ENCODE results near the gene IFT172.

Gene IFT172

GRCh38 chr2:27409321-27410073 is 80.0 kb downstream of the IFT172 start, which contains the start of gene PPM1G:
Gene PPM1G (minus strand): TSS chr2:27409591. CDS start chr2:27409422, 169 bp downstream.
- H3K14ac ChIP-seq (ENCODE audit: low read length): peak within 1 kb of the TSS; percentile 72
- H3K9ac ChIP-seq (ENCODE audit: low read depth, low read length, poor library complexity): peak within 1 kb of the TSS; percentile 99
- H3K4ac ChIP-seq (ENCODE audit: low read length): no peak within 1 kb of the TSS
- peak within 1 kb of the TSS; percentile 10 for H2BK120ac ChIP-seq (ENCODE audit: low read depth, low read length)
- peaks cover 5% of the 10 kb centered on the region for H3K79me1 ChIP-seq (ENCODE audit: low read depth, low read length)
- peak within 1 kb of the TSS; percentile 52 for H3K4me2 ChIP-seq (ENCODE audit: insufficient read depth, low read length, poor library complexity, severe bottlenecking)
- H3K4me3 ChIP-seq (ENCODE audit: low read length in 2 of 2): peak within 1 kb of the TSS; percentile 67 to 99
- peaks cover 3% of the 10 kb centered on the region in 2 donors for H3K4me1 ChIP-seq (ENCODE audit: control insufficient read depth in 2 of 2, insufficient read depth in 1 of 2, low read depth in 1 of 2, low read length in 2 of 2)
- peak within 1 kb of the TSS; percentile 87 for H3K23ac ChIP-seq (ENCODE audit: low read depth, low read length, poor library complexity)
- peak within 1 kb of the TSS; percentile 94 for H2AFZ ChIP-seq (ENCODE audit: low read length)
- H3K18ac ChIP-seq (ENCODE audit: low read length): peak within 1 kb of the TSS; percentile 91
- H2AK5ac ChIP-seq (ENCODE audit: low read depth, low read length): peak within 1 kb of the TSS; percentile 74
- H2BK12ac ChIP-seq (ENCODE audit: low read length): no peak within 1 kb of the TSS
- no peaks in the 10 kb centered on the region for H3K27me3 ChIP-seq (ENCODE audit: control insufficient read depth in 3 of 3, insufficient read depth in 3 of 3, low read depth in 1 of 3, low read length in 3 of 3)
- H4K91ac ChIP-seq (ENCODE audit: low read depth, low read length, poor library complexity): no peak within 1 kb of the TSS
- peak within 1 kb of the TSS; percentile 19 for H2BK5ac ChIP-seq (ENCODE audit: low read length)
- H3K27ac ChIP-seq (replicated peaks; ENCODE audit: low read length): peak within 1 kb of the TSS; percentile 91
- peak; percentile 92 for DNase-seq (ENCODE audit: low spot score)
- H3K9me3 ChIP-seq (replicated peaks in 1 of 2; ENCODE audit: control insufficient read depth in 2 of 2, insufficient read depth in 1 of 2, low read depth in 1 of 2, low read length in 2 of 2): no peaks in the 10 kb centered on the region
- no peak within 1 kb of the TSS for H4K8ac ChIP-seq (ENCODE audit: low read depth, low read length)
- no CpG with 5 or more reads among the region's 82 CpGs for WGBS, 2 donors (ENCODE audit: extremely low coverage in 2 of 2, insufficient read length in 2 of 2, insufficient replicate concordance in 1 of 2)
- H2BK15ac ChIP-seq (ENCODE audit: low read length): no peak within 1 kb of the TSS
- peaks cover 0 to 26% of the 10 kb centered on the region in 2 donors for H3K36me3 ChIP-seq (replicated peaks in 1 of 2; ENCODE audit: control insufficient read depth in 2 of 2, insufficient read depth in 2 of 2, low read length in 2 of 2)

DNA sequence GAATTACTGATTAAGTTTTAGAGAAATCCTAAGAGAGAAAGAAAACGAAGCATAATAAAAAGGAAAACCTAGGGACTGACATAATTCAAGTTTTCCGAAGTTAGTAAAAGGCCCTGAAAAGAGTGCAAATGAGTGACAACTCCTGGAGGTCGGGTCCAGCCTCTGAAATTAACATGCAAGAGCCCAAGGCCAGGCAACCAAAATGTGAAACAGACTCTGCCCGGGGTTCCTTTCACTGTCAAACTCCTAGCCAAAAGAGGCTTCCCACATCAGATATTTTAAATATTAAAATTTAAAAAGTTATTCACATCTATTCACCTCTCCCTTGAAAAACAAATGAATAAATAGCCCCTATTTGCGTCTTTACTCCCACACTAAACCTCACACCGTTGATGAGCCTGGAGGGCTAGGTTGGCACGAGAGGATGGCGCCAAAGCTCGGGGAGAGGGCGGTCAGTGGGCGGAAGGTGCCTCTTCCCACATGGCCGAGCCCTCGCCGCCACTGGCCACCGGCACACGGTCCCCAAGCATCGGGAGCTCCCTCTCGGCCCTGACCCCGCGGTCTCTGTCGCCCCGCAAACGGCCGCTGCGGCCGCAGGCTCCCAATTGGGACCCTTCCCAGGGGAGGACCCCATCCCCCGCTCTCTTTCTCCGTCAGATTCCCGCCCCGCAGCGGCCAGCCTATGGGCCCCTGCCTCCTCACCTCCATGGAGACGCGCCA is 80.8 kb downstream of the IFT172 start:
- no peaks in the 10 kb centered on the region for H3K27me3 ChIP-seq (ENCODE audit: control insufficient read depth in 3 of 3, insufficient read depth in 3 of 3, low read depth in 1 of 3, low read length in 3 of 3)
- no peak overlapping the region for H4K91ac ChIP-seq (ENCODE audit: low read depth, low read length, poor library complexity)
- peak overlapping the region; percentile 87 for H3K23ac ChIP-seq (ENCODE audit: low read depth, low read length, poor library complexity)
- no peaks in the 10 kb centered on the region for H3K9me3 ChIP-seq (replicated peaks in 1 of 2; ENCODE audit: control insufficient read depth in 2 of 2, insufficient read depth in 1 of 2, low read depth in 1 of 2, low read length in 2 of 2)
- H2BK15ac ChIP-seq (ENCODE audit: low read length): no peak overlapping the region
- peak overlapping the region; percentile 67 to 99 for H3K4me3 ChIP-seq (ENCODE audit: low read length in 2 of 2)
- H4K8ac ChIP-seq (ENCODE audit: low read depth, low read length): no peak overlapping the region
- H2BK120ac ChIP-seq (ENCODE audit: low read depth, low read length): peak overlapping the region; percentile 10
- no peak overlapping the region for H3K4ac ChIP-seq (ENCODE audit: low read length)
- H2BK5ac ChIP-seq (ENCODE audit: low read length): peak overlapping the region; percentile 19
- H3K14ac ChIP-seq (ENCODE audit: low read length): peak overlapping the region; percentile 72
- H3K4me2 ChIP-seq (ENCODE audit: insufficient read depth, low read length, poor library complexity, severe bottlenecking): peak overlapping the region; percentile 52
- peak overlapping the region; percentile 74 for H2AK5ac ChIP-seq (ENCODE audit: low read depth, low read length)
- H3K36me3 ChIP-seq (replicated peaks in 1 of 2; ENCODE audit: control insufficient read depth in 2 of 2, insufficient read depth in 2 of 2, low read length in 2 of 2): peaks cover 0 to 30% of the 10 kb centered on the region in 2 donors
- H3K9ac ChIP-seq (ENCODE audit: low read depth, low read length, poor library complexity): peak overlapping the region; percentile 99
- no peak overlapping the region for H2BK12ac ChIP-seq (ENCODE audit: low read length)
- H3K4me1 ChIP-seq (ENCODE audit: control insufficient read depth in 2 of 2, insufficient read depth in 1 of 2, low read depth in 1 of 2, low read length in 2 of 2): peaks cover 3% of the 10 kb centered on the region in 2 donors
- peak overlapping the region; percentile 94 for H2AFZ ChIP-seq (ENCODE audit: low read length)
- H3K18ac ChIP-seq (ENCODE audit: low read length): peak overlapping the region; percentile 91
- no peak for DNase-seq (ENCODE audit: low spot score)
- peaks cover 5% of the 10 kb centered on the region for H3K79me1 ChIP-seq (ENCODE audit: low read depth, low read length)
- no CpG with 5 or more reads among the region's 33 CpGs for WGBS, 2 donors (ENCODE audit: extremely low coverage in 2 of 2, insufficient read length in 2 of 2, insufficient replicate concordance in 1 of 2)
- H3K27ac ChIP-seq (replicated peaks; ENCODE audit: low read length): peak overlapping the region; percentile 67

GRCh38 chr2:27407798-27408491 is 81.6 kb downstream of the IFT172 start:
- Histone ChIP-seq H3K4me2 (ENCODE audit: insufficient read depth, low read length, poor library complexity, severe bottlenecking) (peak overlapping the region; percentile 52), H4K91ac (ENCODE audit: low read depth, low read length, poor library complexity) (no peak overlapping the region), H2BK12ac (ENCODE audit: low read length) (no peak overlapping the region), H2BK15ac (ENCODE audit: low read length) (no peak overlapping the region), H3K79me1 (ENCODE audit: low read depth, low read length) (peaks cover 5% of the 10 kb centered on the region), H2BK5ac (ENCODE audit: low read length) (no peak overlapping the region), H3K4me1 (ENCODE audit: control insufficient read depth in 2 of 2, insufficient read depth in 1 of 2, low read depth in 1 of 2, low read length in 2 of 2) (peaks cover 3% of the 10 kb centered on the region in 2 donors), H2BK120ac (ENCODE audit: low read depth, low read length) (no peak overlapping the region), H3K27me3 (ENCODE audit: control insufficient read depth in 3 of 3, insufficient read depth in 3 of 3, low read depth in 1 of 3, low read length in 3 of 3) (no peaks in the 10 kb centered on the region), H2AK5ac (ENCODE audit: low read depth, low read length) (no peak overlapping the region), H4K8ac (ENCODE audit: low read depth, low read length) (no peak overlapping the region), H3K4ac (ENCODE audit: low read length) (no peak overlapping the region), H3K36me3 (replicated peaks in 1 of 2; ENCODE audit: control insufficient read depth in 2 of 2, insufficient read depth in 2 of 2, low read length in 2 of 2) (peaks cover 0 to 34% of the 10 kb centered on the region in 2 donors), H2AFZ (ENCODE audit: low read length) (no peak overlapping the region), H3K14ac (ENCODE audit: low read length) (no peak overlapping the region), H3K9ac (ENCODE audit: low read depth, low read length, poor library complexity) (no peak overlapping the region), H3K27ac (replicated peaks; ENCODE audit: low read length) (no peak overlapping the region), H3K23ac (ENCODE audit: low read depth, low read length, poor library complexity) (no peak overlapping the region), H3K9me3 (replicated peaks in 1 of 2; ENCODE audit: control insufficient read depth in 2 of 2, insufficient read depth in 1 of 2, low read depth in 1 of 2, low read length in 2 of 2) (no peaks in the 10 kb centered on the region), H3K4me3 (ENCODE audit: low read length in 2 of 2) (peak overlapping the region in 1 of 2 donors; percentile 67), H3K18ac (ENCODE audit: low read length) (no peak overlapping the region)
- no CpG with 5 or more reads among the region's 16 CpGs for WGBS, 2 donors (ENCODE audit: extremely low coverage in 2 of 2, insufficient read length in 2 of 2, insufficient replicate concordance in 1 of 2)
- DNase-seq (ENCODE audit: low spot score): peak; percentile 46

All from neuronal stem cell (in vitro differentiated cells).